ENCODE data around the gene ZYG11A. TPM values are rescaled to one million over a fixed set of nuclear protein-coding genes. Genes with fewer than 3 reads are reported as not detected.

ZYG11A gene
- total and polyA plus RNA-seq, 2 of the 13 experiments (the other 11 are each of a cell fraction or from before 2014, with no cell fraction given) = not detected

- peak; percentile 32; the same call in 1 of the 2 replicates for TF ChIP-seq TFAP4 (IDR thresholded peaks at IDR 0.05; ENCODE audit: borderline replicate concordance, low read depth)
- no peak for TF ChIP-seq PCBP2 (optimal IDR thresholded peaks at IDR 0.05; ENCODE audit: low read depth, low read length, poor library complexity, severe bottlenecking)
- TF ChIP-seq GFI1 (CRISPR knock-in tag; IDR thresholded peaks at IDR 0.05; ENCODE audit: borderline replicate concordance) = no peak
- no peak for TF ChIP-seq KMT2A (CRISPR knock-in tag; IDR thresholded peaks at IDR 0.05)
- peak; percentile 88 for TF ChIP-seq ZNF362 (CRISPR knock-in tag; IDR thresholded peaks at IDR 0.05; ENCODE audit: borderline replicate concordance)
- no peak for TF ChIP-seq SRF (IDR thresholded peaks at IDR 0.05; ENCODE audit: low read depth, low read length)
- no peak for TF ChIP-seq CREB1 (IDR thresholded peaks at IDR 0.05)
- TF ChIP-seq CREB1 (CRISPR knock-in tag; IDR thresholded peaks at IDR 0.05) = 0 out of 2 replicates have a peak, but pooled peaks have one; percentile 20
- TF ChIP-seq MEF2D (CRISPR knock-in tag; IDR thresholded peaks at IDR 0.05) = no peak
- no peak for TF ChIP-seq ZNF720 (CRISPR knock-in tag; IDR thresholded peaks at IDR 0.05)
- TF ChIP-seq CENPX (CRISPR knock-in tag; IDR thresholded peaks at IDR 0.05) = no peak
- TF ChIP-seq PLRG1 (conservative IDR thresholded peaks at IDR 0.05) = no peak
- TF ChIP-seq ZBTB4 (CRISPR knock-in tag; IDR thresholded peaks at IDR 0.05; ENCODE audit: borderline replicate concordance) = no peak
These were observed 86.5 kb downstream of the ZYG11A start (continued) for GRCh38 chr1:52929019-52929418.

Measured in HepG2 (cell line).